Measurements from ENCODE around the gene TP53TG3B. TPM values are rescaled to one million over a fixed set of nuclear protein-coding genes. Genes with fewer than 3 reads are reported as not detected.

TP53TG3B gene, protein sequence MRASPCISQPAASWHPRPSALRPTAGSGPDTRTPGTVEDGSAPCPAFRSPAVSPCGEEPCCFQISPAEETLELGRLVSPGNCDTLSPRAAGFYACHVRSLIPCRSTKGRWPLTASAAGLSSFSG
- 0.74 and 1.5 TPM in 2 replicates for total RNA-seq (2014; rRNA removed; shearing (Covaris generic))

DNA sequence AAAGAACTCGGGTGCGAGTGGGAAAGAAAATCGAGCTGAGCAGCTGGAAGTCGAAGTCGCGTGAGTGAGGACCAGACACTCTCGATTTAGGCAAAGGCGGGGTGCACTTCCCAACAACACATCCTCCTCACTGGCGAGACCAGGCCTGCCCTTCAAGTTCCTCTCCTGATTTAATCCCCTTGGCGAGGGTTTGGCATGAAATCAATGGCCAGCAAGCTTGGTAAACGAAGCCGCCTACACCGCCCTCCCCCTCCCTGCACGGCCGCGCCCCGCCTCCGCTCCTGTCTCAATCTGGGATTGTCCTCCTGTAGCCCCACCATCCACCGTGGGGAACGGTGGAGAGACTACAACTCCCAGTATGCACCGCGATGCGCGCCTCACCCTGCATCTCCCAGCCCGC lies at the start of gene TP53TG3B:
TP53TG3B (plus strand) TSS at position 301 of the 400 bp plus-strand sequence; CDS start at position 369, 68 bp downstream.

Small RNA genes lying within 50 kb of the gene (small RNA-seq; reads per million reads assigned to genes)
- not detected for gene AC141257.3
- gene AC141257.4, result not detected

Other genes starting within 250 kb of the TP53TG3B start
- 0.90 and 1.1 TPM in 2 replicates for gene TP53TG3C, start 166.6 kb upstream of the TP53TG3B start, total RNA-seq (2014; rRNA removed; shearing (Covaris generic))
- not detected in 2 replicates for gene TP53TG3E, start 56.5 kb upstream of the TP53TG3B start, total RNA-seq (2014; rRNA removed; shearing (Covaris generic))
- gene TP53TG3F, start 98.8 kb downstream of the TP53TG3B start, total RNA-seq (2014; rRNA removed; shearing (Covaris generic)), result not detected in 2 replicates

All from A375 (cell line).